Mesendoderm (in vitro differentiated cells): ENCODE data around the gene STX8.

Source experiments
- DNase-seq: peaks from one replicate; pipeline ENCODE4 v3.0.0; 2013
- H2AK5ac ChIP-seq: 2 replicates; pipeline ENCODE4 v1.6.1; 2013; ENCODE audit warnings: low read length, inconsistent platforms
- H2BK120ac ChIP-seq: 2 replicates; pipeline ENCODE4 v1.6.1; 2013; ENCODE audit warnings: low read depth, mild to moderate bottlenecking, low read length, moderate library complexity, mixed read lengths
- H2BK15ac ChIP-seq: replicated peaks from 2 replicates; pipeline ENCODE4 v1.6.1; 2013; ENCODE audit warnings: low read depth, mild to moderate bottlenecking, moderate library complexity
- H2BK5ac ChIP-seq: 2 replicates; pipeline ENCODE4 v1.6.1; 2013; ENCODE audit warnings: low read length, inconsistent platforms
- H3K18ac ChIP-seq: 2 replicates; pipeline ENCODE4 v1.6.1; 2013; ENCODE audit warnings: mild to moderate bottlenecking, low read length, mixed read lengths
- H3K23ac ChIP-seq: one replicate; pipeline ENCODE4 v1.6.1; 2013; ENCODE audit warnings: low read length
- H3K27ac ChIP-seq: 2 replicates; pipeline ENCODE4 v1.5.1; 2013; ENCODE audit warnings: low read depth, mild to moderate bottlenecking, inconsistent platforms, low read length, moderate library complexity
- H3K27me3 ChIP-seq: 2 replicates; pipeline ENCODE4 v1.6.1; 2013; ENCODE audit warnings: low read length, control low read depth, mild to moderate bottlenecking, inconsistent platforms; ENCODE audit not compliant: insufficient read depth, poor library complexity
- H3K36me3 ChIP-seq: 2 replicates; pipeline ENCODE4 v1.6.1; 2013; ENCODE audit warnings: low read length, inconsistent platforms; ENCODE audit not compliant: control insufficient read depth, insufficient read depth
- H3K4ac ChIP-seq: one replicate; pipeline ENCODE4 v1.6.1; 2013; ENCODE audit warnings: low read depth, mild to moderate bottlenecking, low read length, moderate library complexity
- H3K4me1 ChIP-seq: 2 replicates; pipeline ENCODE4 v1.6.1; 2013; ENCODE audit warnings: low read depth, low read length, inconsistent platforms; ENCODE audit not compliant: control insufficient read depth
- H3K4me2 ChIP-seq: 2 replicates; pipeline ENCODE4 v1.6.1; 2013; ENCODE audit warnings: low read length
- H3K4me3 ChIP-seq: 2 replicates; pipeline ENCODE4 v1.5.1; 2013; ENCODE audit warnings: mild to moderate bottlenecking, low read length
- H3K56ac ChIP-seq: one replicate; pipeline ENCODE4 v1.6.1; 2013; ENCODE audit warnings: low read length
- H3K79me1 ChIP-seq: 2 replicates; pipeline ENCODE4 v1.6.1; 2013; ENCODE audit warnings: low read length, inconsistent platforms
- H3K79me2 ChIP-seq: 2 replicates; pipeline ENCODE4 v1.6.1; 2013; ENCODE audit warnings: mild to moderate bottlenecking, low read length; ENCODE audit not compliant: control insufficient read depth, insufficient read depth
- H3K9ac ChIP-seq: 2 replicates; pipeline ENCODE4 v1.6.1; 2013; ENCODE audit warnings: low read length, inconsistent platforms
- H4K5ac ChIP-seq: one replicate; pipeline ENCODE4 v1.6.1; 2013; ENCODE audit warnings: low read length
- H4K8ac ChIP-seq: one replicate; pipeline ENCODE4 v1.6.1; 2013; ENCODE audit warnings: low read depth, mild to moderate bottlenecking, control low read depth, low read length, moderate library complexity
- WGBS: extraction: QIAGEN DNeasy Blood & Tissue Kit; methylation state at CpG from one replicate; pipeline ENCODE4 v1.1.7; 2013; ENCODE audit warnings: low lambda C conversion rate, missing lambda C conversion rate; ENCODE audit not compliant: insufficient coverage; ENCODE audit errors: extremely low coverage; 5-methylcytosine and 5-hydroxymethylcytosine counted together

Gene STX8

DNA sequence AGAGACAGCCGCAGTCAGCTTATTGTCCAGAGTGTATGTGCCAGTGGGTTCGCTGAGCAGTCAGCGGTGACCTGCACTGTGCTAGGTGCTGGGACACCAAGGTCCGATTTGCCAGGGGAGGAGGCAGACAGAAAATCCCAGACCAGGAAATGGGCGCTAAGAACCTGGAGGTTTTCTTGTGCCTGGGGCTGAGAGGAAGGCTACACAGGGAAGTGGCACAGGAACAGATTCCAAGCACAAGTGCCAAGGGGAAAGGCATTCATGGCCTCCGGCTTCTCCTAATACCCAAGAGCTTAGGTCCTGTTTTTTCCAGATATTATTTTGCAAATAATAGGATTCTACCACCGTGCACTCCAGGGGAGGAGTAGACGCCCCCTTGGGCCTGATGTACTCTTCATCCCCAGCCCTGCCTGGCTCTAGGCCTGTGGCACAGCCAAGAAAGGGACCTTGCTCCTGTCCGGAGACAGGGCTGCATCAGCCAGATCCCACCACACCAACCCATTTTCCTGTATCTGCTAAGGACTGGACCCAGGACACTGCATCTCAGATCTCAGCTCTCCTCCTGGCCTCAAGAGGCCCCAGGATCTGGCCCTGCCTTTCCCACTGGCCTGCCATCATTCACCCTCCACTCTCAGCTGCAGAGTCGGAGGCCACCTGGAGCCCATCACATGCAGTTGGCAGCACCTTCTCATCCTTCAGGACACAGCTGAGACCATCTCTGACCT lies 367.1 kb downstream of the STX8 start:
- Histone ChIP-seq H3K79me2 (no peaks in the 10 kb centered on the region), H2BK120ac (no peak overlapping the region), H3K4me3 (no peak overlapping the region), H3K79me1 (no peaks in the 10 kb centered on the region), H3K36me3 (no peaks in the 10 kb centered on the region), H2AK5ac (no peak overlapping the region), H3K4ac (no peak overlapping the region), H3K23ac (no peak overlapping the region), H3K56ac (no peak overlapping the region), H3K27ac (no peak overlapping the region), H2BK5ac (no peak overlapping the region), H3K18ac (no peak overlapping the region), H3K4me1 (peaks cover 2% of the 10 kb centered on the region), H4K5ac (no peak overlapping the region), H3K27me3 (no peaks in the 10 kb centered on the region), H3K9ac (no peak overlapping the region), H4K8ac (no peak overlapping the region), H2BK15ac (no peak overlapping the region), H3K4me2 (no peak overlapping the region)
- no peak for DNase-seq
- no CpG with 5 or more reads among the region's 10 CpGs for WGBS

DNA sequence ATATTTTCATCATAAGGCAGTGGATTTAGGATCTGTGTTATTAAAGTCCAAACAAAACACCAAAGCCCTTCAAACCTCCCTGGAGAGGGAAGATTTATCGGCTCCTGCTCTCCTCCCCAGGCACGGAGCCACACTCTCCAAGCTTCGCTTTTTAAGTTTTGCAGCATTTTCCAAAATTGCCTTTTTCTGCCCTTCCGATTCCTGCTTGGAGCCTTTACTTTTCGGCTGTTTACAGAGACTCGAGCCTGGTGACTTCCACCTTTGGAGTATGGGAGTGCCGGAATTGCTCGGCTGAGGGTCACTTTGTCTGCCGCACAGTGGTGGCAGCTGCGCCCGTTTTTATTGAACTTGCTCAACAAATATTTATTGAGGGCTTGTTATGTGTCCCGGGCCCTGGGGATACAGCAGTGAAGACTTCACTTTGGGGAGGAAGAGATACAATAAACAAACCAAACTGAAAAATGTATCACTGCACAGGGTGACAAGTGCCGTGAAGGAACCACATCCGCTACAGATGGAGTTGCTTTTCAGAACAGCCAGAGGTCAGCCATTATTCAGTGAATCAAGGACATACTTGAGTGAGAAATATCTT lies 368.8 kb downstream of the STX8 start:
- H2BK15ac ChIP-seq: no peak overlapping the region

GRCh38 chr17:9206410-9206703 lies 369.3 kb downstream of the STX8 start:
- H2BK5ac ChIP-seq: no peak overlapping the region
- no peak overlapping the region for H3K56ac ChIP-seq
- no peak overlapping the region for H2BK120ac ChIP-seq
- no peak overlapping the region for H4K8ac ChIP-seq
- no peak overlapping the region for H3K4ac ChIP-seq
- H3K36me3 ChIP-seq: no peaks in the 10 kb centered on the region
- H3K4me1 ChIP-seq: peaks cover 2% of the 10 kb centered on the region
- no peak overlapping the region for H3K18ac ChIP-seq
- H3K4me3 ChIP-seq: no peak overlapping the region
- H3K27me3 ChIP-seq: no peaks in the 10 kb centered on the region
- no peak overlapping the region for H3K23ac ChIP-seq
- no peaks in the 10 kb centered on the region for H3K79me1 ChIP-seq
- no peak for DNase-seq
- H3K79me2 ChIP-seq: no peaks in the 10 kb centered on the region
- H2AK5ac ChIP-seq: no peak overlapping the region
- H2BK15ac ChIP-seq: no peak overlapping the region
- no CpG with 5 or more reads among the region's 8 CpGs for WGBS
- no peak overlapping the region for H4K5ac ChIP-seq
- H3K9ac ChIP-seq: no peak overlapping the region
- no peak overlapping the region for H3K4me2 ChIP-seq
- no peak overlapping the region for H3K27ac ChIP-seq

More for the DNA sequence above, 368.8 kb downstream of the STX8 start:
- no peaks in the 10 kb centered on the region for H3K79me2 ChIP-seq
- H3K36me3 ChIP-seq: no peaks in the 10 kb centered on the region
- no CpG with 5 or more reads among the region's 14 CpGs for WGBS
- DNase-seq: no peak
- no peak overlapping the region for H3K56ac ChIP-seq
- H3K27me3 ChIP-seq: no peaks in the 10 kb centered on the region
- H3K4me1 ChIP-seq: peaks cover 2% of the 10 kb centered on the region
- H3K4me3 ChIP-seq: no peak overlapping the region
- H3K4me2 ChIP-seq: no peak overlapping the region
- H2BK120ac ChIP-seq: no peak overlapping the region
- no peak overlapping the region for H2BK5ac ChIP-seq
- no peak overlapping the region for H3K23ac ChIP-seq
- no peak overlapping the region for H2AK5ac ChIP-seq
- no peak overlapping the region for H4K8ac ChIP-seq
- H3K9ac ChIP-seq: no peak overlapping the region
- no peak overlapping the region for H3K27ac ChIP-seq
- no peak overlapping the region for H3K18ac ChIP-seq
- no peak overlapping the region for H3K4ac ChIP-seq
- no peak overlapping the region for H4K5ac ChIP-seq
- H3K79me1 ChIP-seq: no peaks in the 10 kb centered on the region

DNA sequence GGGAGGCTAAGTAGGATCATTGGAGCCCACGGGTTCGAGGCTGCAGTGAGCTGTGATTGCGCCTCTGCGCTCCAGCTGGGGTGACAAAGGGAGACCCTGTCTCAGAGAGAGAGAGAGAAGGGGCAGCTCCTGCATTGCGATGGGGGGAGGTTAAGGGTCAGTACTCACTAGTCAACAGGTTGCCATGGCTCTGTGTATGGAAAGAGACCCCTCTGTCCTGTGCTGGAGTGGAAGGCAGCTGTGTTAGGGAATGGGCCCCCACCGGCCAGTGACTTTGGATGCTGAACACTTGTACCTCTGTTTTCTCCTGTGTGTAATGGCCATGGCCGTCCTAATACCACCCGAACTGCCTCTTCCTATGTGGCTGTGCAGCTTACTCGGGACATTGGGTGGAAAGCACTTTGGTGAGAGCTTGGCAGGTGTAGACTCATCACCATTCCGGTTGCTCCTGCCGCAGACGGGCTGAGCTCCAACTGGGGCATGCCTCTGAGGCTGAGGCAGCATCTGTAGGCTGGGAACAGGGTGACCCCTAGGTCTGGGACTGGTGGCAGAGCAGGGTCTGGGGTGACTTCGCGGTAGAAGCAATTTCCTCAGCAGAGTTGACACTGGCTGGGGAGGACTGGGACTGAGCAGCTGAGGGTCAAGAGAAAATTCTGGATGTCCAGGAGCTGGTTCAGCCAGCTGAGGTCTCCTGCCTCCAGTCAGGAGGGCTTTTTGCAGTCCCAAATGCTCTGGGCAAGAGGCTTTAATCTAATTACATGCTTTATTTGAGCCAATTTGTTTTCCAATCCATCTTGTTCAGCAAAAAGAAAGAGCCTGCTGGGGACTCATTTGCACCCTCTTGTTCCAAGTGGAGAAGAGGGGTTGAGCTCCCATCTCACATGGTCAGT lies 369.9 kb downstream of the STX8 start:
- Histone ChIP-seq H3K23ac (no peak overlapping the region), H3K4me3 (no peak overlapping the region), H4K8ac (no peak overlapping the region), H3K4me1 (no peaks in the 10 kb centered on the region), H2BK120ac (no peak overlapping the region), H2BK15ac (no peak overlapping the region), H3K79me1 (no peaks in the 10 kb centered on the region), H3K4me2 (no peak overlapping the region), H4K5ac (no peak overlapping the region), H3K4ac (no peak overlapping the region), H3K27me3 (no peaks in the 10 kb centered on the region), H3K9ac (no peak overlapping the region), H3K27ac (no peak overlapping the region), H3K36me3 (no peaks in the 10 kb centered on the region), H2BK5ac (no peak overlapping the region), H3K18ac (no peak overlapping the region), H3K56ac (no peak overlapping the region), H2AK5ac (no peak overlapping the region), H3K79me2 (no peaks in the 10 kb centered on the region)
- DNase-seq: no peak
- WGBS: no CpG with 5 or more reads among the region's 14 CpGs

DNA sequence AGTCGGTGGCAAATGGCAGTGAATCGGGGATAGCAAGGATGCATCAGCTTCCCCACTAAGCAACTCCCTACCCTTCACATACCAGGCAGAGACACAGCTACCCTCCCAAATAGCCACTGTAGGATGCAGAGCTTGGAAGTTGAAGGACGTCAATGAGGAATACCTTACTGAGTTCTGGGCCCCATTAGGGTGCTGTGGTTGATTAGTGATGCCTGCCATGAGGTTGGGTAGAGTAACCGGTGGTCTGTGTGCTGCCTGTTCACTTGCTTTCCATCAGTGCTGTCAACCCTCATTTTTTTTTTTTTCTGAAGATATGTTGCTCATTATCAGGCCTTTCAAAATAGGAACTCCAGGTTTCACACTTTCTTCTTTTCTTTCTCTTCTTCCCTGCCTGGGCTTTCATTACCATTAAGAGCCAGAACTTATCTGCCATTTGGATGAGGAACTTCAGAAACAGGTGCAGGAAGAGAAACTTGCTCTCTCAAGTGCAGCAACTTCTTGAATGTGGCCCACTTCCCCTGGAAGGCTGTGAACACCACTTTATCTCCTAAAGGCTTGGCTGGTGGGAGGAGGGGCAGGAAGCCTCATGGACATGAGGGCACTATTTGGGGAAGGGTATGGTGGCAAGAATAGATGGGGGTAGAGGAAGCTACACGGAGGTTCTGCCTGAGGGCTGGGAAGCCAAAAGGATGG lies 370.8 kb downstream of the STX8 start:
- no peak for DNase-seq
- Histone ChIP-seq H3K4me1 (no peaks in the 10 kb centered on the region), H3K23ac (no peak overlapping the region), H3K36me3 (no peaks in the 10 kb centered on the region), H2BK120ac (no peak overlapping the region), H4K5ac (no peak overlapping the region), H2BK15ac (no peak overlapping the region), H3K18ac (no peak overlapping the region), H3K9ac (no peak overlapping the region), H3K27me3 (no peaks in the 10 kb centered on the region), H3K4me2 (no peak overlapping the region), H3K27ac (no peak overlapping the region), H3K4ac (no peak overlapping the region), H2AK5ac (no peak overlapping the region), H2BK5ac (no peak overlapping the region), H3K79me1 (no peaks in the 10 kb centered on the region), H3K79me2 (no peaks in the 10 kb centered on the region), H3K56ac (no peak overlapping the region), H3K4me3 (no peak overlapping the region), H4K8ac (no peak overlapping the region)
- no CpG with 5 or more reads among the region's 5 CpGs for WGBS
